ENCODE data around the gene ALDH1A1. TPM values are rescaled to one million over a fixed set of nuclear protein-coding genes. Genes with fewer than 3 reads are reported as not detected.

ALDH1A1 gene
- total and polyA plus RNA-seq, 2 of the 8 experiments (the other 6 are each of a cell fraction or from before 2014, with no cell fraction given), result 0.50 to 0.82 TPM

- H3K4ac ChIP-seq (replicated peaks; ENCODE audit: insufficient read length, low read depth, low read length), result no peak overlapping the region
- H3K79me2 ChIP-seq (ENCODE audit: control insufficient read depth in 1 of 2, insufficient read depth in 2 of 2, low read length in 2 of 2), result no peaks in the 10 kb centered on the region
- H3K36me3 ChIP-seq (ENCODE audit: control insufficient read depth in 2 of 4, insufficient read depth in 4 of 4, low read length in 3 of 4), result no peaks in the 10 kb centered on the region
- H3K23me2 ChIP-seq (ENCODE audit: low read depth, low read length), result no peaks in the 10 kb centered on the region
- no peak overlapping the region for H4K91ac ChIP-seq (replicated peaks; ENCODE audit: insufficient read length, low read length)
- H3K4me2 ChIP-seq (ENCODE audit: insufficient read depth in 1 of 2, low read depth in 2 of 2, low read length in 2 of 2), result no peak overlapping the region
- no peak overlapping the region for H4K8ac ChIP-seq (ENCODE audit: extremely low read depth, insufficient read depth, low read length)
- H2AFZ ChIP-seq (ENCODE audit: low read length), result 0 out of 2 replicates have a peak overlapping the region, but pooled peaks have one; percentile 92
- FAIRE-seq (no peak), DNase-seq (ENCODE audit: low read depth in 1 of 2, low spot score in 2 of 2) (no peak)
- H3K27me3 ChIP-seq (replicated peaks in 1 of 4; ENCODE audit: control insufficient read depth in 3 of 4, extremely low read depth in 1 of 4, insufficient read depth in 3 of 4, low read length in 3 of 4), result no peaks in the 10 kb centered on the region
- H3K23ac ChIP-seq (ENCODE audit: insufficient read length), result no peak overlapping the region
- no peak overlapping the region for H3K27ac ChIP-seq (ENCODE audit: low read depth, low read length)
- H2AK5ac ChIP-seq (ENCODE audit: low read depth, low read length), result no peak overlapping the region
- no peak overlapping the region for H4K5ac ChIP-seq (ENCODE audit: insufficient read length, low read depth, low read length)
- no peak overlapping the region for H2BK120ac ChIP-seq (replicated peaks; ENCODE audit: low read depth, low read length)
- no peak overlapping the region for H2BK12ac ChIP-seq (ENCODE audit: low read depth, low read length)
- H3K9ac ChIP-seq (replicated peaks in 1 of 4; ENCODE audit: extremely low read depth in 1 of 4, low read depth in 3 of 4, low read length in 3 of 4), result no peak overlapping the region
- H3K79me1 ChIP-seq (ENCODE audit: low read depth, low read length), result no peaks in the 10 kb centered on the region
- H2BK15ac ChIP-seq (ENCODE audit: low read length), result no peak overlapping the region
- H3K4me3 ChIP-seq (ENCODE audit: extremely low read depth in 1 of 4, insufficient read depth in 2 of 4, low read depth in 3 of 4, low read length in 4 of 4), result no peak overlapping the region
- H3K9me3 ChIP-seq (ENCODE audit: insufficient read depth in 2 of 2, low read depth in 1 of 2, low read length in 1 of 2), result no peaks in the 10 kb centered on the region
- no peak overlapping the region for H3K14ac ChIP-seq (ENCODE audit: insufficient read length)
- no peak overlapping the region for H3K56ac ChIP-seq (replicated peaks; ENCODE audit: insufficient read length, low read depth, low read length)
- H4K20me1 ChIP-seq (replicated peaks in 1 of 2; ENCODE audit: control insufficient read depth in 1 of 2, insufficient read depth in 2 of 2, low read length in 2 of 2), result no peaks in the 10 kb centered on the region
- ChIA-PET CTCF (ENCODE audit: partially characterized antibody) (no interaction called here), POLR2A (ENCODE audit: partially characterized antibody) (no interaction called here)
- H2BK5ac ChIP-seq (ENCODE audit: low read depth, low read length), result no peak overlapping the region
- H2BK20ac ChIP-seq (ENCODE audit: low read length), result no peak overlapping the region
- no peak overlapping the region for H3K18ac ChIP-seq (ENCODE audit: extremely low read depth, low read length)
- no peaks in the 10 kb centered on the region; a peak in 2 of 7 replicates for H3K4me1 ChIP-seq (replicated peaks in 1 of 4; ENCODE audit: control insufficient read depth in 3 of 4, insufficient read depth in 4 of 4, low read length in 3 of 4)
- TF ChIP-seq HDAC6 (IDR thresholded peaks at IDR 0.05; ENCODE audit: low read depth, low read length), result no peak
- TF ChIP-seq SP2 (IDR thresholded peaks at IDR 0.05; ENCODE audit: low read length), result no peak
- no peak for TF ChIP-seq JUND (IDR thresholded peaks at IDR 0.05; ENCODE audit: low read length)
- TF ChIP-seq CTBP2 (IDR thresholded peaks at IDR 0.05; ENCODE audit: borderline replicate concordance, insufficient read depth, insufficient read length, low read length), result no peak
- no peak for TF ChIP-seq KDM5A (IDR thresholded peaks at IDR 0.05; ENCODE audit: low read length)
- no peak for TF ChIP-seq CTCF (IDR thresholded peaks at IDR 0.05; ENCODE audit: control extremely low read depth in 1 of 3, insufficient read depth in 1 of 3, low read depth in 1 of 3, low read length in 3 of 3)
- no peak for TF ChIP-seq CBX5 (IDR thresholded peaks at IDR 0.05; ENCODE audit: low read depth, low read length)
- no peak for TF ChIP-seq SP4 (IDR thresholded peaks at IDR 0.05; ENCODE audit: low read length)
- no peak for TF ChIP-seq RXRA (IDR thresholded peaks at IDR 0.05; ENCODE audit: insufficient read depth, low read depth, low read length)
- TF ChIP-seq USF2 (IDR thresholded peaks at IDR 0.05; ENCODE audit: low read length), result no peak
- TF ChIP-seq SIRT6 (IDR thresholded peaks at IDR 0.05; ENCODE audit: low read length), result no peak
- no peak for TF ChIP-seq POU5F1 (IDR thresholded peaks at IDR 0.05; ENCODE audit: low read depth, low read length)
These were observed 43.9 kb upstream of the ALDH1A1 start for GRCh38 chr9:72996684-72997314.

Data from H1 (cell line).